H1 (cell line): ENCODE measurements around the gene ANAPC10. TPM values are rescaled to one million over a fixed set of nuclear protein-coding genes. Genes with fewer than 3 reads are reported as not detected.

ENCODE experiments used
- BACH1 ChIP-seq: IDR thresholded peaks from 2 replicates; pipeline ENCODE4 v1.6.1; 2012; ENCODE audit warnings: low read length, improper control_type of control experiment
- BRCA1 ChIP-seq: IDR thresholded peaks from 2 replicates; pipeline ENCODE4 v1.6.1; 2012; ENCODE audit warnings: low read depth, low read length, improper control_type of control experiment
- FOSL1 ChIP-seq: IDR thresholded peaks from 2 replicates; pipeline ENCODE4 v1.6.1; 2011; ENCODE audit warnings: mild to moderate bottlenecking, low read depth, low read length, moderate library complexity; ENCODE audit not compliant: insufficient read depth
- POLR2AphosphoS5 ChIP-seq: IDR thresholded peaks from 2 replicates; pipeline ENCODE4 v1.6.1; 2011; ENCODE audit warnings: low read depth, low read length
- RBBP5 ChIP-seq: IDR thresholded peaks from 2 replicates; pipeline ENCODE4 v1.7.1; 2012; ENCODE audit warnings: low read depth, mild to moderate bottlenecking, inconsistent platforms, low read length, moderate library complexity, borderline replicate concordance
- RFX5 ChIP-seq: IDR thresholded peaks from 2 replicates; pipeline ENCODE4 v1.6.1; 2011; ENCODE audit warnings: low read depth, low read length, improper control_type of control experiment, borderline replicate concordance
- SP4 ChIP-seq: IDR thresholded peaks from 2 replicates; pipeline ENCODE4 v1.6.1; 2012; ENCODE audit warnings: low read length, inconsistent platforms
- ZNF274 ChIP-seq: IDR thresholded peaks from 2 replicates; pipeline ENCODE4 v1.7.0; 2012; ENCODE audit warnings: low read length, borderline replicate concordance; ENCODE audit errors: extremely low read depth
- polyA plus RNA-seq, 7 experiments: library from polyadenylated mRNA; depleted of rRNA in 3 of 7; stranded (reverse) in 5 of 7; unstranded in 2 of 7; fragments of >200 nt in 5 of 7; fragments of 200-250 nt in 2 of 7; gene quantifications; 1 replicate in 5 of 7; 2 replicates in 1 of 7; 4 replicates in 1 of 7; pipeline versions ENCODE4 v1.2.1 to v1.2.3, GENCODE V29; 2011 to 2013; ENCODE audit warnings: missing spikeins in 2 of 7, mixed read lengths in 2 of 7
- total RNA-seq: library from RNA; stranded (reverse); fragmentation: NEBNext Ultra II Directional; extraction: Animal tissue kit (Norgen Biotek cat#: 25700); gene quantifications from 2 replicates; pipeline ENCODE4 v1.2.1, GENCODE V29; 2021

Gene ANAPC10
- total and polyA plus RNA-seq, 2 of the 8 experiments (the other 6 are each of a cell fraction or from before 2014, with no cell fraction given): 17.6 to 23.3 TPM

- no peak for TF ChIP-seq BACH1
- no peak for TF ChIP-seq BRCA1
- TF ChIP-seq SP4: no peak
- TF ChIP-seq POLR2AphosphoS5: no peak
- TF ChIP-seq RFX5: no peak
- no peak for TF ChIP-seq RBBP5
- TF ChIP-seq ZNF274: no peak
- no peak for TF ChIP-seq FOSL1
- TF ChIP-seq, all 59 proteins: peak for 0
These were observed 113.0 kb downstream of the ANAPC10 start (continued) for GRCh38 chr4:144985014-144985413.
